ENCODE results near the gene ARVCF. TPM values are rescaled to one million over a fixed set of nuclear protein-coding genes. Genes with fewer than 3 reads are reported as not detected.

ARVCF gene
- total and polyA plus RNA-seq, 2 of the 8 experiments (the other 6 are each of a cell fraction or from before 2014, with no cell fraction given) = 31.0 to 43.2 TPM

DNA sequence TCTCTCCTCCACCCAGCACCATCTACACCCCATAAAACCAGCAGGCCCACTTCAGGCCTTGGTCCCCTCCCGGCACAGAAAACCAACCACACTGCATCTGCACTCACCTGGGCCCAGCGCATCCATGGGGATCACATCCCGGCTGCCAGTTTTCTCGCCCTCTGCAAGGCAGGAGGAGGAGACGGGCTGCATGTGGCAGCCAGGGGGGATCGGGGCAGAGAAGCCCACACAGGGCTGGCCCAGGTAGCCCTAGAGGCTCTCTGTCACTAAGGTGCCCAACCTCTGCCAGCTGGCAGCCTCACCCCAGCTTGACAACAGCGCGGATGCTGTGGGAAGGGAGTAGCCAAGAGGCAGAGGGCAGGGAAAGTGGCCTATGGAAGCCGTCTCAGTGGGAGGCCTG, 44.4 kb downstream of the ARVCF start:
- peaks cover 3 to 15% (median 13%) of the 10 kb centered on the region in 4 experiments; a peak in 6 of 7 replicates for H3K4me1 ChIP-seq (replicated peaks in 1 of 4; ENCODE audit: control insufficient read depth in 3 of 4, insufficient read depth in 4 of 4, low read length in 3 of 4)
- H3K79me1 ChIP-seq (ENCODE audit: low read depth, low read length) = no peaks in the 10 kb centered on the region
- H4K91ac ChIP-seq (replicated peaks; ENCODE audit: insufficient read length, low read length) = no peak overlapping the region
- peaks cover 8 to 24% (median 12%) of the 10 kb centered on the region in 4 experiments; a peak in 6 of 8 replicates for H3K36me3 ChIP-seq (ENCODE audit: control insufficient read depth in 2 of 4, insufficient read depth in 4 of 4, low read length in 3 of 4)
- H3K56ac ChIP-seq (replicated peaks; ENCODE audit: insufficient read length, low read depth, low read length) = no peak overlapping the region
- H3K4ac ChIP-seq (replicated peaks; ENCODE audit: insufficient read length, low read depth, low read length) = no peak overlapping the region
- no peak overlapping the region for H2BK12ac ChIP-seq (ENCODE audit: low read depth, low read length)
- no peak overlapping the region for H3K14ac ChIP-seq (ENCODE audit: insufficient read length)
- 93% methylated on average over 8 of the region's 9 CpGs; no CpG with 5 or more reads in 1 of the 2 experiments for WGBS, 2 experiments (ENCODE audit: extremely low coverage in 1 of 2, insufficient coverage in 1 of 2, insufficient read length in 1 of 2, insufficient replicate concordance in 2 of 2, low coverage in 1 of 2, low lambda C conversion rate in 2 of 2, missing lambda C conversion rate in 1 of 2)
- H3K4me2 ChIP-seq (ENCODE audit: insufficient read depth in 1 of 2, low read depth in 2 of 2, low read length in 2 of 2) = no peak overlapping the region
- H2BK5ac ChIP-seq (ENCODE audit: low read depth, low read length) = no peak overlapping the region
- H2BK120ac ChIP-seq (replicated peaks; ENCODE audit: low read depth, low read length) = no peak overlapping the region
- no peak overlapping the region for H4K5ac ChIP-seq (ENCODE audit: insufficient read length, low read depth, low read length)
- H3K23ac ChIP-seq (ENCODE audit: insufficient read length) = no peak overlapping the region
- ChIA-PET CTCF (ENCODE audit: partially characterized antibody) (interaction anchor here (0.6 to 16.2 kb wide), 15 partner anchors 9 to 817 kb away, joined by 3 to 369 read pairs (median 4); partner anchors contain the start of gene TRMT2A), POLR2A (ENCODE audit: partially characterized antibody) (interaction anchor here (0.9 to 4.2 kb wide), 10 partner anchors 9 to 154 kb away, joined by 3 to 17 read pairs (median 6); partner anchors contain the start of genes RANBP1 and TANGO2)
- no peak overlapping the region for H2AFZ ChIP-seq (ENCODE audit: low read length)
- H4K8ac ChIP-seq (ENCODE audit: extremely low read depth, insufficient read depth, low read length) = no peak overlapping the region
- no peak overlapping the region for H3K18ac ChIP-seq (ENCODE audit: extremely low read depth, low read length)
- H2BK15ac ChIP-seq (ENCODE audit: low read length) = no peak overlapping the region
- no peak overlapping the region for H2AK5ac ChIP-seq (ENCODE audit: low read depth, low read length)
- no peak overlapping the region for H2BK20ac ChIP-seq (ENCODE audit: low read length)
- no peaks in the 10 kb centered on the region for H3K27me3 ChIP-seq (replicated peaks in 1 of 4; ENCODE audit: control insufficient read depth in 3 of 4, extremely low read depth in 1 of 4, insufficient read depth in 3 of 4, low read length in 3 of 4)
- H3K9ac ChIP-seq (replicated peaks in 1 of 4; ENCODE audit: extremely low read depth in 1 of 4, low read depth in 3 of 4, low read length in 3 of 4) = no peak overlapping the region
- H3K79me2 ChIP-seq (ENCODE audit: control insufficient read depth in 1 of 2, insufficient read depth in 2 of 2, low read length in 2 of 2) = no peaks in the 10 kb centered on the region
- peaks cover 11 to 14% of the 10 kb centered on the region in 2 experiments for H4K20me1 ChIP-seq (replicated peaks in 1 of 2; ENCODE audit: control insufficient read depth in 1 of 2, insufficient read depth in 2 of 2, low read length in 2 of 2)
- no peak overlapping the region for H3K4me3 ChIP-seq (ENCODE audit: extremely low read depth in 1 of 4, insufficient read depth in 2 of 4, low read depth in 3 of 4, low read length in 4 of 4)
- no peaks in the 10 kb centered on the region; the same call in 1 of the 2 replicates for H3K23me2 ChIP-seq (ENCODE audit: low read depth, low read length)
- DNase-seq (ENCODE audit: low read depth in 1 of 2, low spot score in 2 of 2) = no peak
- H3K27ac ChIP-seq (ENCODE audit: low read depth, low read length) = no peak overlapping the region
- no peaks in the 10 kb centered on the region for H3K9me3 ChIP-seq (ENCODE audit: insufficient read depth in 2 of 2, low read depth in 1 of 2, low read length in 1 of 2)
- FAIRE-seq = no peak
- TF ChIP-seq TCF12 (IDR thresholded peaks at IDR 0.05; ENCODE audit: low read depth, low read length) (no peak), FOSL1 (IDR thresholded peaks at IDR 0.05; ENCODE audit: insufficient read depth, low read depth, low read length) (no peak), JUND (IDR thresholded peaks at IDR 0.05; ENCODE audit: low read length) (no peak), RBBP5 (IDR thresholded peaks at IDR 0.05; ENCODE audit: borderline replicate concordance, low read depth, low read length) (no peak), RAD21 (IDR thresholded peaks at IDR 0.05 in 1 of 2, conservative IDR thresholded peaks at IDR 0.05 in 1 of 2; ENCODE audit: low read depth in 2 of 2, low read length in 2 of 2) (no peak), HDAC6 (IDR thresholded peaks at IDR 0.05; ENCODE audit: low read depth, low read length) (no peak), POLR2A (IDR thresholded peaks at IDR 0.05; ENCODE audit: control extremely low read depth in 1 of 2, low read depth in 2 of 2, low read length in 2 of 2) (no peak), GTF2F1 (IDR thresholded peaks at IDR 0.05; ENCODE audit: borderline replicate concordance, low read depth, low read length) (no peak), HDAC2 (IDR thresholded peaks at IDR 0.05; ENCODE audit: borderline replicate concordance in 1 of 2, low read depth in 2 of 2, low read length in 2 of 2) (no peak), TAF7 (optimal IDR thresholded peaks at IDR 0.05; ENCODE audit: borderline replicate concordance, low read depth, low read length) (no peak), BCL11A (IDR thresholded peaks at IDR 0.05; ENCODE audit: low read depth in 2 of 2, low read length in 2 of 2) (no peak)
- TF ChIP-seq, protein P1, sequence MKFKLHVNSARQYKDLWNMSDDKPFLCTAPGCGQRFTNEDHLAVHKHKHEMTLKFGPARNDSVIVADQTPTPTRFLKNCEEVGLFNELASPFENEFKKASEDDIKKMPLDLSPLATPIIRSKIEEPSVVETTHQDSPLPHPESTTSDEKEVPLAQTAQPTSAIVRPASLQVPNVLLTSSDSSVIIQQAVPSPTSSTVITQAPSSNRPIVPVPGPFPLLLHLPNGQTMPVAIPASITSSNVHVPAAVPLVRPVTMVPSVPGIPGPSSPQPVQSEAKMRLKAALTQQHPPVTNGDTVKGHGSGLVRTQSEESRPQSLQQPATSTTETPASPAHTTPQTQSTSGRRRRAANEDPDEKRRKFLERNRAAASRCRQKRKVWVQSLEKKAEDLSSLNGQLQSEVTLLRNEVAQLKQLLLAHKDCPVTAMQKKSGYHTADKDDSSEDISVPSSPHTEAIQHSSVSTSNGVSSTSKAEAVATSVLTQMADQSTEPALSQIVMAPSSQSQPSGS (IDR thresholded peaks at IDR 0.05; ENCODE audit: low read length) = no peak
